KMS-11 (cell line): ENCODE results near the gene MAP3K21.

Experiments used
- H2AFZ ChIP-seq: fragments of 200-600 bp; sonication (generic); 2 replicates; pipeline ENCODE4 v1.6.1; 2016; ENCODE audit warnings: antibody characterized with exemption, mixed run types, low read depth
- H3K27ac ChIP-seq: fragments of 200-600 bp; sonication (generic); 2 replicates; pipeline ENCODE4 v1.6.1; 2016; ENCODE audit warnings: mild to moderate bottlenecking, mixed run types
- H3K27me3 ChIP-seq: fragments of 200-600 bp; sonication (generic); 2 replicates; pipeline ENCODE4 v1.6.1; 2017; ENCODE audit warnings: mild to moderate bottlenecking, low read depth, mixed run types, moderate library complexity; ENCODE audit not compliant: insufficient read depth
- H3K36me3 ChIP-seq: fragments of 200-600 bp; sonication (generic); 2 replicates; pipeline ENCODE4 v1.6.1; 2017; ENCODE audit warnings: mild to moderate bottlenecking, mixed run types; ENCODE audit not compliant: insufficient read depth
- H3K4me1 ChIP-seq: fragments of 200-600 bp; sonication (generic); 2 replicates; pipeline ENCODE4 v1.6.1; 2016; ENCODE audit warnings: mild to moderate bottlenecking, low read depth, mixed run types; ENCODE audit not compliant: poor library complexity, severe bottlenecking
- H3K4me2 ChIP-seq: fragments of 200-600 bp; sonication (generic); 2 replicates; pipeline ENCODE4 v1.7.0; 2016; ENCODE audit warnings: mild to moderate bottlenecking, mixed run types
- H3K4me3 ChIP-seq: fragments of 200-600 bp; sonication (generic); IDR thresholded peaks from 2 replicates; pipeline ENCODE4 v1.6.1; 2017; ENCODE audit warnings: low read depth, low read length, mixed read lengths; ENCODE audit not compliant: insufficient read depth
- H3K79me2 ChIP-seq: fragments of 200-600 bp; sonication (generic); 2 replicates; pipeline ENCODE4 v1.6.1; 2016; ENCODE audit warnings: low read depth, mixed run types; ENCODE audit not compliant: insufficient read depth
- H3K9ac ChIP-seq: fragments of 200-600 bp; sonication (generic); 2 replicates; pipeline ENCODE4 v1.6.1; 2016; ENCODE audit warnings: mild to moderate bottlenecking, mixed run types
- H4K20me1 ChIP-seq: fragments of 200-600 bp; sonication (generic); 2 replicates; pipeline ENCODE4 v1.6.1; 2016; ENCODE audit warnings: mild to moderate bottlenecking, mixed run types; ENCODE audit not compliant: insufficient read depth
- TF ChIP-seq, protein P1 (sequence below): fragments of 200-600 bp; sonication (generic); conservative IDR thresholded peaks from 2 replicates; pipeline ENCODE4 v1.6.1; 2017; ENCODE audit warnings: low read depth, mild to moderate bottlenecking, antibody characterized with exemption, low read length, moderate library complexity, mixed read lengths

Gene MAP3K21

DNA sequence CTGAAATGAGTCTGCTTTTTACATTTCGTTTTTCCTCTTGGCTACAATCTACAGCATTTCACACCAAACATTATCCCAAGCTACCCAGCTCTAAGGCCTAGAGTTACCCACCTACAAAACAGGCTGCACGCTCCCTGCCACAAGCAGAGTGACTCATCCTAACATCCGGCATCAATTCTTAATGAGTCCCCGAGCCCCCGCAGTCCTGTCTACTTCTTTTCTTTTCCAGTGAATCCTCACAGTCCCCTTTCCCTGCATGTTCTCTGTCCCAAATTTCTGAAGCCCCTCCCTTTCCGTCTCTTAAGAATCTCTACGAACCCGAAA is 32.6 kb upstream of the MAP3K21 start:
- Histone ChIP-seq H3K36me3 (no peaks in the 10 kb centered on the region), H3K4me3 (peak overlapping the region; percentile 92), H3K27me3 (no peaks in the 10 kb centered on the region), H2AFZ (peak overlapping the region; percentile 97), H3K4me1 (peaks cover 13% of the 10 kb centered on the region), H3K27ac (no peak overlapping the region), H3K79me2 (no peaks in the 10 kb centered on the region), H4K20me1 (no peaks in the 10 kb centered on the region), H3K9ac (peak overlapping the region; percentile 42; the same call in 1 of the 2 replicates), H3K4me2 (peak overlapping the region; percentile 98)
- TF ChIP-seq, protein P1, sequence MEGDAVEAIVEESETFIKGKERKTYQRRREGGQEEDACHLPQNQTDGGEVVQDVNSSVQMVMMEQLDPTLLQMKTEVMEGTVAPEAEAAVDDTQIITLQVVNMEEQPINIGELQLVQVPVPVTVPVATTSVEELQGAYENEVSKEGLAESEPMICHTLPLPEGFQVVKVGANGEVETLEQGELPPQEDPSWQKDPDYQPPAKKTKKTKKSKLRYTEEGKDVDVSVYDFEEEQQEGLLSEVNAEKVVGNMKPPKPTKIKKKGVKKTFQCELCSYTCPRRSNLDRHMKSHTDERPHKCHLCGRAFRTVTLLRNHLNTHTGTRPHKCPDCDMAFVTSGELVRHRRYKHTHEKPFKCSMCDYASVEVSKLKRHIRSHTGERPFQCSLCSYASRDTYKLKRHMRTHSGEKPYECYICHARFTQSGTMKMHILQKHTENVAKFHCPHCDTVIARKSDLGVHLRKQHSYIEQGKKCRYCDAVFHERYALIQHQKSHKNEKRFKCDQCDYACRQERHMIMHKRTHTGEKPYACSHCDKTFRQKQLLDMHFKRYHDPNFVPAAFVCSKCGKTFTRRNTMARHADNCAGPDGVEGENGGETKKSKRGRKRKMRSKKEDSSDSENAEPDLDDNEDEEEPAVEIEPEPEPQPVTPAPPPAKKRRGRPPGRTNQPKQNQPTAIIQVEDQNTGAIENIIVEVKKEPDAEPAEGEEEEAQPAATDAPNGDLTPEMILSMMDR = no peak

DNA sequence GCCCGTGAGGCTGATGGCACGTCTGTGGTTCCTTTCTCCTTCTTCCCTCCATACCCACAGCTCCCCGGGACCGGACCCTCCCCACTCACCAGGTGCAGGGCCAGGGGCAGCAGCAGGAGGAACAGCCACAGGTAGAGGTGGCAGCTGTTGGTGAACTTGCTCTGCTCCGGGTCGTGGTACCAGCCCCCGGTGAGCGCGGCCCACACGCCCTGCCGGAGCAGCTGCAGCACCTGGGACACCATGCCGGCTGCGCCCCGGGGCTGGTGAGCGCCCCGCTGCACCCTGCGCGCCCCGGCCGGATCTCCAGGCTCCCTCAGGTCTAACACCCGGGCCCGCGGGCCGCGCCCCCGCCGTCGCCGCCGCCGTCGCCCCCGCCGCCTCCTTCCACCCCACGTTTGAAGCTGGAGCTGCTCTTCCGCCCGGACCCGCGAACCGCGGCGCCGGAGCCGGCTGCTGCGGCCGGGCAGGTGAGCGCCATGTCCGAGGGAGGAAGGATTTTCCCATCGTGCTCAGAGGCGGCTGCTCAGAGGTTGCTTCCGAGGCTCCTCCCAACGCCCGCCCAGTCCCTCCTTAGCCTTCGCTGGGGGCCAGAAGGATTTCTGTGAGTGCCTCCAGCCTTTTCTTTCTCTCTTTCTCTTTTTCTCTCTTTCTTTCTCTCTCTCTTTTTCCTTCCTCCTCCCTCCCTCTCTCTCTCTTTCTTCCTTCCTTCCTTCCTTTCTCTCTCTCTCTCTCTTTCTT is 32.1 kb upstream of the MAP3K21 start, which contains the start of gene PCNX2:
TSS of gene PCNX2 (minus strand) at position 489 of the 738 bp plus-strand sequence. CDS start at position 242, 247 bp downstream.
- Histone ChIP-seq H3K27ac (no peak within 1 kb of the TSS), H3K4me3 (peak within 1 kb of the TSS; percentile 92), H2AFZ (peak within 1 kb of the TSS; percentile 97), H3K4me1 (peaks cover 13% of the 10 kb centered on the region), H3K79me2 (no peaks in the 10 kb centered on the region), H3K27me3 (no peaks in the 10 kb centered on the region), H3K36me3 (no peaks in the 10 kb centered on the region), H4K20me1 (no peaks in the 10 kb centered on the region), H3K9ac (peak within 1 kb of the TSS; percentile 42; the same call in 1 of the 2 replicates), H3K4me2 (peak within 1 kb of the TSS; percentile 98)
- TF ChIP-seq, protein P1 = no peak

DNA sequence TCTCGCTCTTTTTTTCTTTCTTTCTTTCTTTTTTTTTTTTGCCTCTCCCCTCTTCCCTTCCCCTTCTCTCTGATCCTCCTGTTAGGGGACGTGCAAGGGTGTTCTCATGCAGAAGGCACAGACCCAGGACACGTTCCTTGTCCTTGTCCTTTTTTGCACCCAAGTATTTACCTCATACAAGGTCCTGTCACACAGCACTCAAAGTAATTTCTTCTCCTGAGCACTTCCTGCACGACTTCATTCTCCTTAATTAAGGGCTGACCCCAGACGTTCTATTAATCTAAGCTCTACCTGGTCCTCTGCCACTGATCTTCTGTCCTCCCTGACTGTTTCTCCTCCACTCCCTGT is 31.6 kb upstream of the MAP3K21 start:
- H3K79me2 ChIP-seq = no peaks in the 10 kb centered on the region
- peak overlapping the region; percentile 97 for H2AFZ ChIP-seq
- no peaks in the 10 kb centered on the region for H3K27me3 ChIP-seq
- H3K36me3 ChIP-seq = no peaks in the 10 kb centered on the region
- H3K9ac ChIP-seq = peak overlapping the region; percentile 42; the same call in 1 of the 2 replicates
- H3K4me2 ChIP-seq = peak overlapping the region; percentile 98
- peak overlapping the region; percentile 76 for H3K4me3 ChIP-seq
- H3K4me1 ChIP-seq = peaks cover 13% of the 10 kb centered on the region
- no peak overlapping the region for H3K27ac ChIP-seq
- no peaks in the 10 kb centered on the region for H4K20me1 ChIP-seq
- TF ChIP-seq, protein P1 = no peak

DNA sequence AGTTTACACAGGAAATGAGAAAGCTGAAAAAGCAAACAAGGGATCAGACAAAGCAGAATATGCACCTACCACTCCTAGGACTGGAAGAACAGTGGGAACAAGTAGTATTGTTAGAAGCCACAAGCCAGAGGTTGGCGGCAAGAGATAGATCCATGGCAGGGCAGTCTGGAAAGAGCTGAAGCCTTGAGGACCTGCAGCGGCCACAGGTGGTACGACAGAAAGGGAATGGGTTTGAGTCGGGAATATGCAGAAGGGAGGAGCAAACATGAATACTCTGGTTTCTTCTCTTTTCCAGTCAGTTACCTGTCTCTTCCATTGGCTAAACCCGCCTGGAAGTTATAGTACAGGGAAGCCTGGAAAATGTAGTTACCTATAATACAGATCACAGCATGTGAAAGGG is 28.1 kb upstream of the MAP3K21 start:
- Histone ChIP-seq H3K4me1 (peaks cover 12% of the 10 kb centered on the region), H3K4me2 (no peak overlapping the region), H4K20me1 (no peaks in the 10 kb centered on the region), H3K79me2 (no peaks in the 10 kb centered on the region), H3K9ac (no peak overlapping the region), H3K36me3 (no peaks in the 10 kb centered on the region), H3K27me3 (no peaks in the 10 kb centered on the region), H2AFZ (no peak overlapping the region), H3K27ac (no peak overlapping the region), H3K4me3 (no peak overlapping the region)
- TF ChIP-seq, protein P1 = no peak
